CD14-positive monocyte (primary cell): ENCODE results near the gene PDLIM7. TPM values are rescaled to one million over a fixed set of nuclear protein-coding genes. Genes with fewer than 3 reads are reported as not detected.

ENCODE experiments used
- DNase-seq, 3 donors: peaks; one replicate each; pipeline ENCODE4 v3.0.0-alpha.2; 2011 to 2022
- H2AFZ ChIP-seq: 2 replicates; pipeline ENCODE4 v1.6.0; 2012; ENCODE audit warnings: mild to moderate bottlenecking, low read depth, low read length, inconsistent platforms; ENCODE audit not compliant: insufficient read depth, poor library complexity, severe bottlenecking
- H3K27ac ChIP-seq, 2 donors: 1 replicate in 1 of 2; 2 replicates in 1 of 2; pipeline ENCODE4 v1.5.1; 2012 to 2013; ENCODE audit warnings: low read length in 2 of 2, control low read depth in 1 of 2, inconsistent platforms in 1 of 2, low read depth in 1 of 2, mild to moderate bottlenecking in 1 of 2
- H3K27me3 ChIP-seq, 2 donors: one replicate each; pipeline versions ENCODE4 v1.6.0 to v1.6.1; 2011 to 2013; ENCODE audit warnings: low read length in 2 of 2; ENCODE audit not compliant: control insufficient read depth in 2 of 2, insufficient read depth in 2 of 2
- H3K36me3 ChIP-seq, 2 donors: replicated peaks in 1 of 2; 1 replicate in 1 of 2; 2 replicates in 1 of 2; pipeline versions ENCODE4 v1.5.1 to v1.6.1; 2012 to 2013; ENCODE audit warnings: low read length in 2 of 2, control low read depth in 1 of 2, inconsistent platforms in 1 of 2, mild to moderate bottlenecking in 1 of 2; ENCODE audit not compliant: insufficient read depth in 2 of 2, control insufficient read depth in 1 of 2
- H3K4me1 ChIP-seq, 2 donors: 1 replicate in 1 of 2; 2 replicates in 1 of 2; pipeline versions ENCODE4 v1.5.1 to v1.6.1; 2012 to 2013; ENCODE audit warnings: low read length in 2 of 2, control low read depth in 1 of 2, inconsistent platforms in 1 of 2, mild to moderate bottlenecking in 1 of 2, moderate library complexity in 1 of 2; ENCODE audit not compliant: insufficient read depth in 2 of 2, control insufficient read depth in 1 of 2
- H3K4me2 ChIP-seq: replicated peaks from 2 replicates; pipeline ENCODE3; 2012; ENCODE audit warnings: low read length, moderate library complexity, mild to moderate bottlenecking; ENCODE audit not compliant: poor library complexity, severe bottlenecking; ENCODE audit errors: extremely low read depth
- H3K4me3 ChIP-seq, 3 experiments: fragments of 200-600 bp in 1 of 3; sonication (generic) in 1 of 3; replicated peaks in 1 of 3; 1 replicate in 2 of 3; 2 replicates in 1 of 3; pipeline ENCODE4 v1.5.1; 2011 to 2013; ENCODE audit warnings: low read length in 3 of 3, mild to moderate bottlenecking in 3 of 3, control low read depth in 2 of 3, low read depth in 2 of 3, inconsistent platforms in 1 of 3, moderate library complexity in 1 of 3
- H3K79me2 ChIP-seq: 2 replicates; pipeline ENCODE4 v1.6.0; 2012; ENCODE audit warnings: mild to moderate bottlenecking, control low read depth, inconsistent platforms, low read length, moderate library complexity; ENCODE audit not compliant: insufficient read depth
- H3K9ac ChIP-seq: 2 replicates; pipeline ENCODE4 v1.6.0; 2017; ENCODE audit warnings: low read length, mild to moderate bottlenecking; ENCODE audit not compliant: insufficient read depth, poor library complexity, severe bottlenecking
- H3K9me3 ChIP-seq, 2 donors: replicated peaks in 1 of 2; 1 replicate in 1 of 2; 2 replicates in 1 of 2; pipeline versions ENCODE4 v1.5.1 to v1.6.1; 2012 to 2013; ENCODE audit warnings: low read length in 2 of 2, control low read depth in 1 of 2; ENCODE audit not compliant: control insufficient read depth in 1 of 2, insufficient read depth in 1 of 2
- H4K20me1 ChIP-seq: 2 replicates; pipeline ENCODE4 v1.6.0; 2012; ENCODE audit warnings: mild to moderate bottlenecking, low read length, control low read depth, moderate library complexity; ENCODE audit not compliant: insufficient read depth
- H3K27ac Mint-ChIP-seq, 7 donors: one replicate each; pipeline ENCODE4 v1.8.0; 2020; ENCODE audit warnings: mild to moderate bottlenecking in 7 of 7, mixed read lengths in 7 of 7, moderate library complexity in 6 of 7, inconsistent platforms in 2 of 7
- H3K27me3 Mint-ChIP-seq, 3 donors: one replicate each; pipeline ENCODE4 v1.8.0; 2021 to 2022; ENCODE audit warnings: low read depth in 3 of 3, mild to moderate bottlenecking in 3 of 3, mixed read lengths in 3 of 3, moderate library complexity in 3 of 3, inconsistent platforms in 1 of 3
- H3K36me3 Mint-ChIP-seq, 2 donors: one replicate each; pipeline ENCODE4 v1.8.0; 2020; ENCODE audit warnings: mixed read lengths in 2 of 2, inconsistent platforms in 1 of 2, mild to moderate bottlenecking in 1 of 2
- H3K4me1 Mint-ChIP-seq: one replicate; pipeline ENCODE4 v1.8.0; 2020; ENCODE audit warnings: mild to moderate bottlenecking, mixed read lengths
- H3K4me3 Mint-ChIP-seq, 2 donors: one replicate each; pipeline ENCODE4 v1.8.0; 2020; ENCODE audit warnings: mild to moderate bottlenecking in 2 of 2, mixed read lengths in 2 of 2, moderate library complexity in 1 of 2
- H3K9me3 Mint-ChIP-seq, 7 donors: one replicate each; pipeline ENCODE4 v1.8.0; 2020 to 2022; ENCODE audit warnings: mixed read lengths in 7 of 7, mild to moderate bottlenecking in 6 of 7, moderate library complexity in 6 of 7, inconsistent platforms in 2 of 7
- WGBS: methylation state at CpG from one replicate; pipeline ENCODE4 v1.1.5; 2013; ENCODE audit warnings: missing lambda C conversion rate; ENCODE audit not compliant: insufficient coverage; 5-methylcytosine and 5-hydroxymethylcytosine counted together
- intact Hi-C, 2 donors: fragments of 100-400 bp; cut with micrococcal nuclease; formaldehyde crosslinking; loops; one replicate each; pipeline versions ENCODE4 v1.15.0 to v1.15.1; 2023
- polyA plus RNA-seq, 3 donors: library from polyadenylated mRNA; depleted of rRNA in 1 of 3; unstranded in 2 of 3; stranded (reverse) in 1 of 3; fragments of 300-500 nt in 2 of 3; fragments of >200 nt in 1 of 3; fragmentation: Illumina TruSeq in 2 of 3; gene quantifications; 1 replicate in 2 of 3; 2 replicates in 1 of 3; pipeline ENCODE4 v1.2.3, GENCODE V29; 2012 to 2021
- TF ChIP-seq, protein P1 (sequence below): fragments of 200-600 bp; IDR thresholded peaks from one replicate; pipeline ENCODE4 v1.8.0; 2022; ENCODE audit warnings: antibody characterized with exemption, mild to moderate bottlenecking

The PDLIM7 gene
- polyA plus RNA-seq, 3 donors, result 21.6 to 126 (median 27.2) TPM

DNA sequence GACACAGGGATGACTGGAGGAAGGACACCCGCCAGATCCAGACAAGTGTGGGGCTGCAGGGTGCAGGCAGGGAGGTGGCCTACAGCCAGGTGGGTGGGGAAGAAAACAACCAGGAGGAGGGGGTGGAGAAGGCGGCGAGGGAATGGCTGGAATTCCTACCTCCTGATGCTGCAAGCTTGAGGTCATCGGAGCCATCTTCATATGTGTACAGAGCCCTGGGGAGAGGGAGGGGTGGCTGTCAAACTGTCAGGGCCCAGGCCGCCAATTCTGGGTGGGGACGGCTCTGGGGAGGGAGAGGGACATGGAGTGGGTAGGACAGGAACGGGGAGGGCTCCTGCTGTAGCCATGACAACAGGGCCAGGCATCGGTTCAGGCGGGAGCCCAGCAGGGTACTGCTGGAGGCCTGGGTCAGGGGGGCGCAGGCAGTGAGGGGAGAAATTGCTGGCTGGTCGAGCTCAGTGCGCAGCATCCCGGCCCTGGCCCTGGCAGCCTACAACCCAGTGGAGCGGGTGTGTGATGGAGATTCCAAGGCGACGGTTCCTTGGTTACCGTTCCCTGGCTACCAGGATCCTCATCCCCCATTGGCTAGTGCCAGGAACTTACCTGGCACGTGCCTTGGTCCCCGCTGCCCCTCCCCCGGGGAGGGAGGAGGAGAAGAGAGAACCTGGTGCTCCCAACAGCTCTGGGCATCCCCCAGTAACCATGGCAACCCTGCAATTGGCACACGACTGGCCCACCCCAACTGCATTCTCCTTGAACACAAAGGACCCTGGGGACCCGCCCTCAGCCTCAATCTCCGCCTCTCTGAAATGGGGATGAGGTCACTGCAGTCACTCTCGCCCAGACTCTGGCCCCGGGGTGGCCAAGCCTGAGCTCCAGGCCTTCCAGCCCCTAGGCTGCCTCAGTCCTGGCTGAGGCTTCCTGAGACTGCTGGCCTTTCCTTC is 28.4 kb downstream of the PDLIM7 start:
- Mint-ChIP-seq H3K27me3 (peaks cover 47 to 57% (median 54%) of the 10 kb centered on the region in 3 donors), H3K9me3 (peaks cover 0 to 10% (median 4%) of the 10 kb centered on the region in 7 donors), H3K27ac (no peak overlapping the region), H3K4me1 (peaks cover 22% of the 10 kb centered on the region), H3K4me3 (peak overlapping the region in 1 of 2 donors; percentile 69), H3K36me3 (peaks cover 3 to 10% of the 10 kb centered on the region in 2 donors)
- Histone ChIP-seq H3K4me3 (no peak overlapping the region), H3K9ac (no peak overlapping the region), H2AFZ (no peak overlapping the region), H3K9me3 (peaks cover 0 to 11% of the 10 kb centered on the region in 2 donors), H3K36me3 (no peaks in the 10 kb centered on the region), H3K4me2 (no peak overlapping the region), H3K27ac (no peak overlapping the region), H3K27me3 (peaks cover 15 to 34% of the 10 kb centered on the region in 2 donors), H4K20me1 (peaks cover 14% of the 10 kb centered on the region), H3K4me1 (peaks cover 6 to 21% of the 10 kb centered on the region in 2 donors), H3K79me2 (no peaks in the 10 kb centered on the region)
- intact Hi-C loops, result no loop called here
- TF ChIP-seq, protein P1, sequence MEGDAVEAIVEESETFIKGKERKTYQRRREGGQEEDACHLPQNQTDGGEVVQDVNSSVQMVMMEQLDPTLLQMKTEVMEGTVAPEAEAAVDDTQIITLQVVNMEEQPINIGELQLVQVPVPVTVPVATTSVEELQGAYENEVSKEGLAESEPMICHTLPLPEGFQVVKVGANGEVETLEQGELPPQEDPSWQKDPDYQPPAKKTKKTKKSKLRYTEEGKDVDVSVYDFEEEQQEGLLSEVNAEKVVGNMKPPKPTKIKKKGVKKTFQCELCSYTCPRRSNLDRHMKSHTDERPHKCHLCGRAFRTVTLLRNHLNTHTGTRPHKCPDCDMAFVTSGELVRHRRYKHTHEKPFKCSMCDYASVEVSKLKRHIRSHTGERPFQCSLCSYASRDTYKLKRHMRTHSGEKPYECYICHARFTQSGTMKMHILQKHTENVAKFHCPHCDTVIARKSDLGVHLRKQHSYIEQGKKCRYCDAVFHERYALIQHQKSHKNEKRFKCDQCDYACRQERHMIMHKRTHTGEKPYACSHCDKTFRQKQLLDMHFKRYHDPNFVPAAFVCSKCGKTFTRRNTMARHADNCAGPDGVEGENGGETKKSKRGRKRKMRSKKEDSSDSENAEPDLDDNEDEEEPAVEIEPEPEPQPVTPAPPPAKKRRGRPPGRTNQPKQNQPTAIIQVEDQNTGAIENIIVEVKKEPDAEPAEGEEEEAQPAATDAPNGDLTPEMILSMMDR, result no peak
- WGBS, result 87% methylated on average over 18 of the region's 25 CpGs
- no peak for DNase-seq

DNA sequence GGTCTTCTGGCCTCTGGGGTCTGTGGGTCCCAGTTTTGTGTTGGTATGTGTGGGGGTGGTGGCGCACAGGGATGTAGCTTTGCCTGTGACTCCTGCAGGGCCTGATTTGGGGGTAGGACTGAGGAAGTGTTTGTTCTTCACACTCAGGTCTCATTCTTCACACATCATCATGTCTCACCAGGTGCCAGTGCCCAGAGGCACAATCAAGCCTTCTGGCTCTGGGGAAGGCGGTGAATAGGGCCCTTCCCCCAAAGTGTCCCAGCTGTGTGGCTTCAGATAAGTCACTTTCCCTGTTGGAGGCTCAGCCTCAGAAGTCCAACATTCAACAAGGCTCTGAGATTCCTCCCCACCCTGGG is 29.1 kb downstream of the PDLIM7 start:
- peaks cover 0 to 11% of the 10 kb centered on the region in 2 donors for H3K9me3 ChIP-seq
- peaks cover 13 to 32% of the 10 kb centered on the region in 2 donors for H3K27me3 ChIP-seq
- H3K9ac ChIP-seq, result no peak overlapping the region
- no peak overlapping the region for H3K27ac ChIP-seq
- Mint-ChIP-seq H3K4me3 (no peak overlapping the region), H3K4me1 (peaks cover 24% of the 10 kb centered on the region), H3K9me3 (peaks cover 0 to 7% (median 2%) of the 10 kb centered on the region in 7 donors), H3K27me3 (peaks cover 47 to 53% (median 50%) of the 10 kb centered on the region in 3 donors), H3K36me3 (peaks cover 2 to 8% of the 10 kb centered on the region in 2 donors), H3K27ac (no peak overlapping the region)
- no peak overlapping the region for H3K4me3 ChIP-seq
- DNase-seq, result no peak
- H3K4me2 ChIP-seq, result no peak overlapping the region
- peaks cover 8 to 24% of the 10 kb centered on the region in 2 donors for H3K4me1 ChIP-seq
- WGBS, result 83% methylated on average over 1 of the region's 2 CpGs
- no peaks in the 10 kb centered on the region for H3K79me2 ChIP-seq
- TF ChIP-seq, protein P1, result no peak
- H4K20me1 ChIP-seq, result peaks cover 14% of the 10 kb centered on the region
- intact Hi-C loops, result no loop called here
- H2AFZ ChIP-seq, result no peak overlapping the region
- H3K36me3 ChIP-seq, result no peaks in the 10 kb centered on the region
